HepG2 (cell line): Measurements from ENCODE around the gene TSC22D1. TPM values are rescaled to one million over a fixed set of nuclear protein-coding genes. Genes with fewer than 3 reads are reported as not detected.

ENCODE experiments used
- ATAC-seq: fragments of 200-7000 bp; cut with Tn5 transposase; 3 replicates; pipeline ENCODE4 v1.9.1; 2020; ENCODE audit warnings: mild to moderate bottlenecking, moderate library complexity
- BruUV-seq: library from RNA; stranded (reverse); fragments of 400-500 nt; replicated peaks from 2 replicates; lab custom pipeline; 2021; lab: Mats Ljungman, UMichigan
- CTCF ChIA-PET: fragments of 300-600 bp; formaldehyde crosslinking; extraction: SDS; loops from one replicate; lab custom pipeline; 2021; ENCODE audit warnings: low total read pairs, inconsistent platforms, low intra/inter-chr PET ratio; lab: Yijun Ruan, JAX
- POLR2A ChIA-PET: fragments of 350-600 bp; sonication (Branson Sonifier 250); formaldehyde crosslinking; loops from one replicate; lab custom pipeline; 2020; ENCODE audit warnings: antibody characterized with exemption, inconsistent platforms; lab: Yijun Ruan, JAX
- DNase-seq: peaks from one replicate; pipeline ENCODE4 v3.0.0-alpha.2; 2015; ENCODE audit warnings: low spot score
- FAIRE-seq: peaks from 3 replicates; lab custom pipeline; 2011; peaks lifted over from hg19 to GRCh38; lab: Jason Lieb, UNC
- H2AFZ ChIP-seq: one replicate; pipeline ENCODE4 v1.6.1; 2011; ENCODE audit warnings: low read length, inconsistent platforms
- H3K27ac ChIP-seq: fragments of 300-600 bp; 3 replicates; pipeline ENCODE4 v1.8.0; 2011; ENCODE audit warnings: mixed run types, mild to moderate bottlenecking, mixed read lengths, low read length, inconsistent platforms; ENCODE audit not compliant: insufficient read depth; ENCODE audit errors: extremely low read length
- H3K27me3 ChIP-seq, 2 experiments: fragments of 200-600 bp in 1 of 2; 2 replicates in 1 of 2; 3 replicates in 1 of 2; pipeline versions ENCODE4 v1.6.0 to v1.8.0; 2011; ENCODE audit warnings: low read length in 2 of 2, mild to moderate bottlenecking in 2 of 2, moderate library complexity in 2 of 2, inconsistent platforms in 1 of 2; ENCODE audit not compliant: insufficient read depth in 2 of 2, control insufficient read depth in 1 of 2
- H3K36me3 ChIP-seq, 2 experiments: fragments of 200-600 bp in 1 of 2; replicated peaks in 1 of 2; 2 replicates in 1 of 2; 3 replicates in 1 of 2; pipeline versions ENCODE4 v1.5.1 to v1.8.0; 2011; ENCODE audit warnings: low read length in 2 of 2, inconsistent platforms in 1 of 2; ENCODE audit not compliant: insufficient read depth in 2 of 2, control insufficient read depth in 1 of 2
- H3K4me1 ChIP-seq: 2 replicates; pipeline ENCODE4 v1.5.1; 2012; ENCODE audit warnings: low read length, inconsistent platforms; ENCODE audit not compliant: insufficient read depth
- H3K4me2 ChIP-seq: 2 replicates; pipeline ENCODE4 v1.6.0; 2011; ENCODE audit warnings: low read depth, low read length, inconsistent platforms
- H3K4me3 ChIP-seq, 3 experiments: fragments of 200-600 bp in 1 of 3; sonication (generic), shearing (Covaris generic) in 1 of 3; replicated peaks in 1 of 3; 2 replicates each; pipeline ENCODE4 v1.5.1; 2011 to 2016; ENCODE audit warnings: low read length in 3 of 3, inconsistent platforms in 2 of 3, low read depth in 2 of 3, mild to moderate bottlenecking in 2 of 3, control low read depth in 1 of 3, mixed read lengths in 1 of 3; ENCODE audit not compliant: insufficient read depth in 1 of 3
- H3K79me2 ChIP-seq: one replicate; pipeline ENCODE4 v1.6.1; 2011; ENCODE audit warnings: low read length, inconsistent platforms; ENCODE audit not compliant: insufficient read depth
- H3K9ac ChIP-seq: 2 replicates; pipeline ENCODE4 v1.6.0; 2011; ENCODE audit warnings: mild to moderate bottlenecking, low read depth, low read length, inconsistent platforms; ENCODE audit not compliant: insufficient read depth
- H3K9me3 ChIP-seq: 2 replicates; pipeline ENCODE4 v1.5.1; 2012; ENCODE audit warnings: mild to moderate bottlenecking, low read length
- H4K20me1 ChIP-seq: 2 replicates; pipeline ENCODE4 v1.6.0; 2011; ENCODE audit warnings: inconsistent platforms, mild to moderate bottlenecking, low read length, moderate library complexity; ENCODE audit not compliant: insufficient read depth
- AHR ChIP-seq: IDR thresholded peaks from 2 replicates; pipeline ENCODE4 v1.6.1; 2018; ENCODE audit warnings: missing genetic modification reagents, missing compliant biosample characterization
- ATM ChIP-seq: fragments of 450-650 bp; IDR thresholded peaks from 2 replicates; pipeline ENCODE4 v1.7.1; 2017; ENCODE audit warnings: mild to moderate bottlenecking, borderline replicate concordance
- ATRX ChIP-seq: sonication (generic); formaldehyde crosslinking; IDR thresholded peaks from 2 replicates; pipeline ENCODE4 v1.4.0; 2020; ENCODE audit warnings: missing genetic modification reagents, borderline replicate concordance
- GRHL1 ChIP-seq: sonication (generic); formaldehyde crosslinking; conservative IDR thresholded peaks from 2 replicates; pipeline ENCODE4 v1.8.0; 2022; ENCODE audit warnings: missing genetic modification reagents
- JUND ChIP-seq: sonication (generic); formaldehyde crosslinking; IDR thresholded peaks from 2 replicates; pipeline ENCODE4 v1.8.0; 2022; ENCODE audit warnings: mild to moderate bottlenecking, missing genetic modification reagents
- NFE2L1 ChIP-seq: sonication (generic); formaldehyde crosslinking; IDR thresholded peaks from 2 replicates; pipeline ENCODE4 v1.4.0; 2020; ENCODE audit warnings: missing genetic modification reagents, mild to moderate bottlenecking, borderline replicate concordance
- NFKB2 ChIP-seq: sonication (generic); formaldehyde crosslinking; IDR thresholded peaks from 2 replicates; pipeline ENCODE4 v1.4.0; 2020; ENCODE audit warnings: missing genetic modification reagents, borderline replicate concordance
- PLRG1 ChIP-seq: fragments of 450-650 bp; conservative IDR thresholded peaks from 2 replicates; pipeline ENCODE4 v1.6.1; 2016
- ZNF652 ChIP-seq: IDR thresholded peaks from 2 replicates; pipeline ENCODE4 v1.6.1; 2016; ENCODE audit warnings: low read depth, borderline replicate concordance
- ZNF713 ChIP-seq: sonication (generic); formaldehyde crosslinking; IDR thresholded peaks from 2 replicates; pipeline ENCODE4 v1.4.0; 2020; ENCODE audit warnings: mild to moderate bottlenecking, missing genetic modification reagents
- WGBS: methylation state at CpG from one replicate; pipeline ENCODE4 v1.1.6; 2017; ENCODE audit warnings: low lambda C conversion rate; 5-methylcytosine and 5-hydroxymethylcytosine counted together
- in situ Hi-C: cut with HindIII; loops from 2 replicates; pipeline ENCODE4 v1.10.0; 2017; ENCODE audit warnings: low pct_unique_long_range_greater_than_20kb; ENCODE audit not compliant: extremely low pct_ligation_motif_present
- intact Hi-C: fragments of 100-400 bp; cut with micrococcal nuclease; formaldehyde crosslinking; loops from one replicate; pipeline ENCODE4 v1.10.0; 2022; ENCODE audit not compliant: unreplicated experiment
- polyA plus RNA-seq, 8 experiments: library from polyadenylated mRNA; depleted of rRNA in 3 of 8; stranded (reverse) in 7 of 8; unstranded in 1 of 8; fragments of >200 nt; fragmentation: Illumina TruSeq in 4 of 8; extraction: Trizol in 4 of 8; gene quantifications; 2 replicates each; pipeline versions ENCODE4 v1.2.1 to v1.2.3, GENCODE V29; 2011 to 2016; ENCODE audit warnings: low read depth in 4 of 8, missing spikeins in 1 of 8, mixed read lengths in 1 of 8; ENCODE audit not compliant: insufficient read depth in 1 of 8
- total RNA-seq, 5 experiments: library from RNA; depleted of rRNA; stranded (reverse); fragments of >200 nt; fragmentation: Illumina TruSeq; extraction: Trizol; gene quantifications; 2 replicates each; pipeline ENCODE4 v1.2.3, GENCODE V29; 2016; ENCODE audit warnings: low read depth in 1 of 5
- TF ChIP-seq, protein P1 (sequence below): sonication (generic); formaldehyde crosslinking; IDR thresholded peaks from 2 replicates; pipeline ENCODE4 v1.8.0; 2022; ENCODE audit warnings: low read depth, missing genetic modification reagents

Gene TSC22D1
- total and polyA plus RNA-seq, 2 of the 13 experiments (the other 11 are each of a cell fraction or from before 2014, with no cell fraction given) = 18.4 to 35.7 TPM

GRCh38 chr13:44504116-44504515, 72.0 kb downstream of the TSC22D1 start:
- intact Hi-C loops (no loop called here), in situ Hi-C loops (no loop called here)
- ChIA-PET POLR2A (no interaction called here), CTCF (no interaction called here)
- WGBS = 98% methylated on average over 4 of the region's 4 CpGs
- H3K9ac ChIP-seq = no peak overlapping the region
- no peak overlapping the region for H2AFZ ChIP-seq
- DNase-seq = no peak
- no peaks in the 10 kb centered on the region for H3K36me3 ChIP-seq
- no peak for TF ChIP-seq ZNF713 (CRISPR knock-in tag)
- TF ChIP-seq, protein P1, sequence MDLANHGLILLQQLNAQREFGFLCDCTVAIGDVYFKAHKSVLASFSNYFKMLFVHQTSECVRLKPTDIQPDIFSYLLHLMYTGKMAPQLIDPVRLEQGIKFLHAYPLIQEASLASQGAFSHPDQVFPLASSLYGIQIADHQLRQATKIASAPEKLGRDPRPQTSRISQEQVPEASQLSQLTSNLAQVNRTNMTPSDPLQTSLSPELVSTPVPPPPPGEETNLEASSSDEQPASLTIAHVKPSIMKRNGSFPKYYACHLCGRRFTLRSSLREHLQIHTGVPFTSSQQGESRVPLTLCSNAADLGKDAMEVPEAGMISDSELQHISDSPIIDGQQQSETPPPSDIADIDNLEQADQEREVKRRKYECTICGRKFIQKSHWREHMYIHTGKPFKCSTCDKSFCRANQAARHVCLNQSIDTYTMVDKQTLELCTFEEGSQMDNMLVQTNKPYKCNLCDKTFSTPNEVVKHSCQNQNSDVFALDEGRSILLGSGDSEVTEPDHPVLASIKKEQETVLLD (CRISPR knock-in tag) = no peak
- no peak for TF ChIP-seq AHR (CRISPR knock-in tag)
- no peak for TF ChIP-seq ATRX (CRISPR knock-in tag)
- TF ChIP-seq GRHL1 (CRISPR knock-in tag) = no peak
- TF ChIP-seq ATM = no peak
- TF ChIP-seq NFKB2 (CRISPR knock-in tag) = no peak
- no peak for TF ChIP-seq ZNF652
- no peak for TF ChIP-seq PLRG1
- no peak for TF ChIP-seq NFE2L1 (CRISPR knock-in tag)
- no peak for TF ChIP-seq JUND
- no peak for ATAC-seq
- no peak for FAIRE-seq
- H3K27ac ChIP-seq = no peak overlapping the region
- peaks cover 13% of the 10 kb centered on the region for H3K4me1 ChIP-seq
- no peaks in the 10 kb centered on the region for H3K9me3 ChIP-seq
- H3K27me3 ChIP-seq = no peaks in the 10 kb centered on the region
- H3K4me2 ChIP-seq = no peak overlapping the region
- no peaks in the 10 kb centered on the region for H4K20me1 ChIP-seq
- no peaks in the 10 kb centered on the region for H3K79me2 ChIP-seq
- BruUV-seq = no TSS peak
- no peak overlapping the region for H3K4me3 ChIP-seq
